Uterus (tissue), 2 donors: ENCODE data around the gene CCZ1.

Source experiments
- CTCF ChIP-seq, 4 experiments: fragments of 200-600 bp in 2 of 4; fragments of 450-650 bp in 2 of 4; sonication (generic) in 2 of 4; IDR thresholded peaks; one replicate each; pipeline ENCODE4 v1.5.1; 2016 to 2019; ENCODE audit warnings: antibody characterized with exemption in 4 of 4, mild to moderate bottlenecking in 2 of 4, moderate library complexity in 1 of 4
- POLR2A ChIP-seq, 2 donors: fragments of 450-650 bp; IDR thresholded peaks; one replicate each; pipeline ENCODE4 v1.6.1; 2016; ENCODE audit warnings: antibody characterized with exemption in 2 of 2, mild to moderate bottlenecking in 1 of 2, moderate library complexity in 1 of 2

- TF ChIP-seq POLR2A (IDR thresholded peaks at IDR 0.05) (no peak), CTCF (IDR thresholded peaks at IDR 0.05) (no peak)
Measured at GRCh38 chr7:5850944-5851343, 47.6 kb upstream of the CCZ1 start.
